ENCODE measurements around the gene PCSK9. TPM values are rescaled to one million over a fixed set of nuclear protein-coding genes. Genes with fewer than 3 reads are reported as not detected.
A peak's percentile ranks its signal among the peaks of the same experiment; 100 is the strongest.

Gene PCSK9
- total RNA-seq, 3 donors from 2014 or later: 3.6 to 14.1 (median 9.2) TPM

DNA sequence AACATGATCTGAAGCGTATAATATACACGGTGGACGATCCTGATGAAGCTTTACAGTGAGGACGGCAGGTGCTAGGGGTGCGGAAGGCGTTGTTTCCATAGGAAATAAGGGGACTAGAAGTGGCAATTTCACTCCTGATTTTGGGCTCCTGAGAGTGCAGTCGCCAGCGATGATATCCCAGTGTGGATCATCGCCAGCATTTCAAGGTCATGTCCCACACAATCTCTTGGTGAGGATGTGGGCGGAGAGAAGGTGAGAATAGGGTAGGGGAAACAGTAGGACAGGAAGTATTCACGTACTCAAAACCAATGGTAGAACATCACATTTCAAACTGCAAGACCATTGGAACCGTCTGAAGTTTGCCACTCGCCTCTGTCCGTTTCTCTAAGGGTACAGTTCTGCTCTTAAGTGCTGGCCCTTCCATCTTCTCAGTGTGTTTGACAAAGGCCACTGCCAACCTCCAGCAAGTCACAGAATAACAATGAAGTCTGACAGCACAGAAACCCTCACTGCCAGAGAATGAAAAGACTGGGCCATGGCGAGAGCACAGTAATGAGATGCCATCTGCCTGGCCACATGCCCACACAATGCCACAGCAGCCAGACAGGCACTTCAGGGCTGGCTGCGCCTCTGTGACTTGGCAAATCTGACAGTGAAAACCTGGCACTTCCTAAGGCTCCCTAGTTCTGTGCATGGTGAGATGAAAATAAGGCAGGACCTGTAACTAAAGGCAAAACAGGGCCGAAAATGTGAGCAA, 27.9 kb downstream of the PCSK9 start:
- no peak for ATAC-seq
- no peak for DNase-seq
- TF ChIP-seq, protein P1, sequence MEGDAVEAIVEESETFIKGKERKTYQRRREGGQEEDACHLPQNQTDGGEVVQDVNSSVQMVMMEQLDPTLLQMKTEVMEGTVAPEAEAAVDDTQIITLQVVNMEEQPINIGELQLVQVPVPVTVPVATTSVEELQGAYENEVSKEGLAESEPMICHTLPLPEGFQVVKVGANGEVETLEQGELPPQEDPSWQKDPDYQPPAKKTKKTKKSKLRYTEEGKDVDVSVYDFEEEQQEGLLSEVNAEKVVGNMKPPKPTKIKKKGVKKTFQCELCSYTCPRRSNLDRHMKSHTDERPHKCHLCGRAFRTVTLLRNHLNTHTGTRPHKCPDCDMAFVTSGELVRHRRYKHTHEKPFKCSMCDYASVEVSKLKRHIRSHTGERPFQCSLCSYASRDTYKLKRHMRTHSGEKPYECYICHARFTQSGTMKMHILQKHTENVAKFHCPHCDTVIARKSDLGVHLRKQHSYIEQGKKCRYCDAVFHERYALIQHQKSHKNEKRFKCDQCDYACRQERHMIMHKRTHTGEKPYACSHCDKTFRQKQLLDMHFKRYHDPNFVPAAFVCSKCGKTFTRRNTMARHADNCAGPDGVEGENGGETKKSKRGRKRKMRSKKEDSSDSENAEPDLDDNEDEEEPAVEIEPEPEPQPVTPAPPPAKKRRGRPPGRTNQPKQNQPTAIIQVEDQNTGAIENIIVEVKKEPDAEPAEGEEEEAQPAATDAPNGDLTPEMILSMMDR (IDR thresholded peaks at IDR 0.05): no peak
- no peaks in the 10 kb centered on the region for H3K9me3 ChIP-seq
- H3K4me1 ChIP-seq (ENCODE audit: low read depth): no peaks in the 10 kb centered on the region
- intact Hi-C loops (cut with DNase I, micrococcal nuclease): no loop called here
- no peak overlapping the region for H3K4me3 ChIP-seq
- no peaks in the 10 kb centered on the region for H3K36me3 ChIP-seq (ENCODE audit: low read depth)

GRCh38 chr1:55067914-55068313, 28.6 kb downstream of the PCSK9 start:
- Histone ChIP-seq H3K4me1 (ENCODE audit: low read depth) (no peaks in the 10 kb centered on the region), H3K36me3 (ENCODE audit: low read depth) (no peaks in the 10 kb centered on the region), H3K4me3 (no peak overlapping the region), H3K9me3 (no peaks in the 10 kb centered on the region)
- intact Hi-C loops (cut with DNase I, micrococcal nuclease): no loop called here
- no peak for ATAC-seq
- no peak for DNase-seq
- TF ChIP-seq, protein P1 (IDR thresholded peaks at IDR 0.05): no peak

DNA sequence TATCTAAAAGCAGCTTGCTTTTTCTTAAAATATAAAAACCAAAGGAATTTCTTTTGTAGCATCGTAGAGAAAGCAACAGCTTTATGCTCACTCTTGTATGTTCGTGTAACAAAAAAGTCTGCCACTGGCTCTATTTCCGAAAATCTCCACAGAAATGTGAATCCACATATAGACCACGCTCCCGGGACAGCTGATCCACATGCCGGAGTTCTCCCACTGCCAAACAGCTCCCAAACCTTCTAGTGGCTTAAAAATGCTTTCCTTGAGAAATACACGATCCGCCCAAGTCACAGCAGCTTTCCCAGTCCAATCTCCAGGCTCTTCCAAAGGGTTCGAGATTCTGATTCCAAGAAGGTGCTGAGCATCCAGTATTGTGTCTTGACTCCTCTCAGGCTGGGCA, 29.3 kb downstream of the PCSK9 start:
- Histone ChIP-seq H3K4me1 (ENCODE audit: low read depth) (no peaks in the 10 kb centered on the region), H3K4me3 (no peak overlapping the region), H3K9me3 (no peaks in the 10 kb centered on the region), H3K36me3 (ENCODE audit: low read depth) (no peaks in the 10 kb centered on the region)
- ATAC-seq (no peak), DNase-seq (no peak)
- intact Hi-C loops (cut with DNase I, micrococcal nuclease): no loop called here
- TF ChIP-seq, protein P1 (IDR thresholded peaks at IDR 0.05): no peak

GRCh38 chr1:55069280-55069679, 29.9 kb downstream of the PCSK9 start:
- Histone ChIP-seq H3K4me3 (no peak overlapping the region), H3K9me3 (no peaks in the 10 kb centered on the region), H3K36me3 (ENCODE audit: low read depth) (no peaks in the 10 kb centered on the region), H3K4me1 (ENCODE audit: low read depth) (no peaks in the 10 kb centered on the region)
- DNase-seq: no peak
- TF ChIP-seq, protein P1 (IDR thresholded peaks at IDR 0.05): no peak
- no peak for ATAC-seq
- intact Hi-C loops (cut with DNase I, micrococcal nuclease): no loop called here

- intact Hi-C loops (cut with DNase I, micrococcal nuclease): no loop called here
- Histone ChIP-seq H3K36me3 (ENCODE audit: low read depth) (peaks cover 7% of the 10 kb centered on the region), H3K4me1 (ENCODE audit: low read depth) (no peaks in the 10 kb centered on the region), H3K9me3 (no peaks in the 10 kb centered on the region), H3K4me3 (no peak overlapping the region)
- TF ChIP-seq, protein P1 (IDR thresholded peaks at IDR 0.05): no peak
- DNase-seq (peak in 1 of 3 donors; percentile 17), ATAC-seq (no peak)
Observed at GRCh38 chr1:55070293-55071164, 31.2 kb downstream of the PCSK9 start.
